ENCODE results near the gene CTDP1. TPM values are rescaled to one million over a fixed set of nuclear protein-coding genes. Genes with fewer than 3 reads are reported as not detected.
"Not testable (repeated sequence)": the region's sequence is repeated elsewhere in the genome, so short reads cannot be mapped to it uniquely, and the experiment has no call there.

CTDP1 gene
- total RNA-seq, 1 experiment from 2014 or later, result 22.5 TPM

DNA sequence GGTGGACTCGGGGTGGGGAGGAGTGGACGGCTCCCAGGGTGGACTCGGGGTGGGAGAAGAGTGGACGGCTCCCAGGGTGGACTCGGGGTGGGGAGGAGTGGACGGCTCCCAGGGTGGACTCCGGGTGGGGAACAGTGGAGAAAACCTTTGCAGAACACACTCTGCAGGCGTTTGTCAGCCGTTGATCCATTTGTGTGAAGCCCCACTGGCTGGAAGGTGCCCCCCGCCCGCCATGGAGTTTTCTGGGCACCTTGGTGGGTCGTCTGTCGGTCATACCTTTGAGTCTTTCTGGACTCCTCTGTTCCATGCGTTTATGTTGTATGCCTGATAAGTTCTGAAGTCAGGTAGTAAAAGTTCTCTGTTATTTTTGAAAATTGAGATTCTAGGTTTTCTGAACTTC, 12.5 kb downstream of the CTDP1 start:
- Histone ChIP-seq H3K36me3 (ENCODE audit: insufficient read depth, low read length, poor library complexity, severe bottlenecking) (no peaks in the 10 kb centered on the region), H3K27me3 (replicated peaks; ENCODE audit: insufficient read depth, low read depth, low read length, poor library complexity) (no peaks in the 10 kb centered on the region), H3K4me1 (ENCODE audit: insufficient read depth, low read length, poor library complexity, severe bottlenecking) (no peaks in the 10 kb centered on the region), H3K4me3 (ENCODE audit: low read depth, low read length, poor library complexity, severe bottlenecking) (no peak overlapping the region), H3K27ac (ENCODE audit: low read depth, low read length, poor library complexity, severe bottlenecking) (no peak overlapping the region), H3K9me3 (ENCODE audit: low read depth, low read length, poor library complexity, severe bottlenecking) (no peaks in the 10 kb centered on the region)
- BruUV-seq (replicated peaks), result no TSS peak
- intact Hi-C loops (cut with micrococcal nuclease; ENCODE audit: unreplicated experiment), result no loop called here
- TF ChIP-seq, protein P1, sequence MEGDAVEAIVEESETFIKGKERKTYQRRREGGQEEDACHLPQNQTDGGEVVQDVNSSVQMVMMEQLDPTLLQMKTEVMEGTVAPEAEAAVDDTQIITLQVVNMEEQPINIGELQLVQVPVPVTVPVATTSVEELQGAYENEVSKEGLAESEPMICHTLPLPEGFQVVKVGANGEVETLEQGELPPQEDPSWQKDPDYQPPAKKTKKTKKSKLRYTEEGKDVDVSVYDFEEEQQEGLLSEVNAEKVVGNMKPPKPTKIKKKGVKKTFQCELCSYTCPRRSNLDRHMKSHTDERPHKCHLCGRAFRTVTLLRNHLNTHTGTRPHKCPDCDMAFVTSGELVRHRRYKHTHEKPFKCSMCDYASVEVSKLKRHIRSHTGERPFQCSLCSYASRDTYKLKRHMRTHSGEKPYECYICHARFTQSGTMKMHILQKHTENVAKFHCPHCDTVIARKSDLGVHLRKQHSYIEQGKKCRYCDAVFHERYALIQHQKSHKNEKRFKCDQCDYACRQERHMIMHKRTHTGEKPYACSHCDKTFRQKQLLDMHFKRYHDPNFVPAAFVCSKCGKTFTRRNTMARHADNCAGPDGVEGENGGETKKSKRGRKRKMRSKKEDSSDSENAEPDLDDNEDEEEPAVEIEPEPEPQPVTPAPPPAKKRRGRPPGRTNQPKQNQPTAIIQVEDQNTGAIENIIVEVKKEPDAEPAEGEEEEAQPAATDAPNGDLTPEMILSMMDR (conservative IDR thresholded peaks at IDR 0.05; ENCODE audit: low read depth, low read length), result no peak
- TF ChIP-seq EZH2 (IDR thresholded peaks at IDR 0.05; ENCODE audit: borderline replicate concordance, low read depth, low read length, poor library complexity, severe bottlenecking), result no peak
- CTCF ChIA-PET, result no interaction called here
- no peak for DNase-seq (ENCODE audit: low spot score)
- POLR2A ChIA-PET (ENCODE audit: low non-redundant PET), result no interaction called here

DNA sequence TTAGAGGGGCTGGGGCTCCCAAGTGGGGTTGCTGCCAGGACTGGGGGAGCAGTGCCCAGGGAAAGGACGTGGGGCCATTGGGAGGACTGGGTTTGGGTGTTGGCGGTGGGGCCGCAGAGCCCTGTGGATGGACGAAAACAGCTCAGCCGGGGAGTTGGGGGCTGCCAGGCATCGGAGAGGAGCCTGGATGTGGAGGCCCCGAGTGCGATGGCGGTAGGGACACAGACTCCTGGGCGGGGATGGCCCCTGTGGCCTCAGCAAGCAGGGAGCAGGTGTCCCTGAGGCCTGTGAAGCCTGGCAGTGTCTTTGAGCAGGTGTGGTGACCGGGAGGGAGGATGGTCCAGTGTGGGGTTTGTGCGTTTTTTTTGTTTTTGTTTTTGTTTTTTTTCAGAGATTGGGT, 13.3 kb downstream of the CTDP1 start:
- H3K4me3 ChIP-seq (ENCODE audit: low read depth, low read length, poor library complexity, severe bottlenecking), result no peak overlapping the region
- no peaks in the 10 kb centered on the region for H3K27me3 ChIP-seq (replicated peaks; ENCODE audit: insufficient read depth, low read depth, low read length, poor library complexity)
- ChIA-PET CTCF (no interaction called here), POLR2A (ENCODE audit: low non-redundant PET) (no interaction called here)
- BruUV-seq (replicated peaks), result no TSS peak
- no peak overlapping the region for H3K27ac ChIP-seq (ENCODE audit: low read depth, low read length, poor library complexity, severe bottlenecking)
- intact Hi-C loops (cut with micrococcal nuclease; ENCODE audit: unreplicated experiment), result no loop called here
- H3K9me3 ChIP-seq (ENCODE audit: low read depth, low read length, poor library complexity, severe bottlenecking), result no peaks in the 10 kb centered on the region
- DNase-seq (ENCODE audit: low spot score), result no peak
- no peak for TF ChIP-seq EZH2 (IDR thresholded peaks at IDR 0.05; ENCODE audit: borderline replicate concordance, low read depth, low read length, poor library complexity, severe bottlenecking)
- TF ChIP-seq, protein P1 (conservative IDR thresholded peaks at IDR 0.05; ENCODE audit: low read depth, low read length), result no peak
- no peaks in the 10 kb centered on the region for H3K4me1 ChIP-seq (ENCODE audit: insufficient read depth, low read length, poor library complexity, severe bottlenecking)
- H3K36me3 ChIP-seq (ENCODE audit: insufficient read depth, low read length, poor library complexity, severe bottlenecking), result no peaks in the 10 kb centered on the region

DNA sequence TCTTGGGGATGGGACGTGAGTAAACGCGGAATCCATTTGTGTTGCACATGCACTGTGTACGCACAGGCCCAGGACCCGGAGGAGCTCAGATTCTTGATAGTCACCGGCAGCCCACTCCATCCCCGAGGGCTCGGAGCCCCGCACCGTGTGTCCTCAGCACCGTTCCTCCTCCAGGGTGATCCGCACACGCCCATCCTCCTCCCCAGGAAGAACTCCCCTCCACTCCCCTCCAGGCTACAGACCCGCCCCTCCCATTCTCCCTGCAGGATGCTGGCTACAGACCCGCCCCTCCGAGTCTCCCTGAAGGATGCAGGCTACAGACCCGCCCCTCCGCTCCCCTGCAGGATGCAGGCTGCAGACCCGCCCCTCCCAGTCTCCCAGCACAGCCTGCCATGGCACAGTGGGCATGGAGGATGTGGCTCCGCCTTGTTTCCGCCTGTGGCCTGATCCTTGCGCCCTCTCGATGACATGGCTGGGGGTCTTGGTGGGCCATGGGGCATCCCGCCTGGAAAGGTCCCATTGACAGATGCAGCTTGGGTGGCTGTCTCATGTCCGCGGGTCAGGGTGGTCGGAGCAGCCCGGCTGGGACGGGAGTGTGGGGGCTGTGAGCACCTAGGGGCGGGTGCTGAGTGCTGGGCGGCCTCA, 14.1 kb downstream of the CTDP1 start:
- CTCF ChIA-PET, result no interaction called here
- Histone ChIP-seq H3K4me3 (ENCODE audit: low read depth, low read length, poor library complexity, severe bottlenecking) (no peak overlapping the region), H3K36me3 (ENCODE audit: insufficient read depth, low read length, poor library complexity, severe bottlenecking) (peaks cover 3% of the 10 kb centered on the region), H3K27ac (ENCODE audit: low read depth, low read length, poor library complexity, severe bottlenecking) (no peak overlapping the region), H3K4me1 (ENCODE audit: insufficient read depth, low read length, poor library complexity, severe bottlenecking) (no peaks in the 10 kb centered on the region), H3K27me3 (replicated peaks; ENCODE audit: insufficient read depth, low read depth, low read length, poor library complexity) (no peaks in the 10 kb centered on the region), H3K9me3 (ENCODE audit: low read depth, low read length, poor library complexity, severe bottlenecking) (no peaks in the 10 kb centered on the region)
- intact Hi-C loops (cut with micrococcal nuclease; ENCODE audit: unreplicated experiment), result no loop called here
- TF ChIP-seq EZH2 (IDR thresholded peaks at IDR 0.05; ENCODE audit: borderline replicate concordance, low read depth, low read length, poor library complexity, severe bottlenecking), result no peak
- TF ChIP-seq, protein P1 (conservative IDR thresholded peaks at IDR 0.05; ENCODE audit: low read depth, low read length), result no peak
- DNase-seq (ENCODE audit: low spot score), result no peak
- POLR2A ChIA-PET (ENCODE audit: low non-redundant PET), result no interaction called here
- no TSS peak for BruUV-seq (replicated peaks)

DNA sequence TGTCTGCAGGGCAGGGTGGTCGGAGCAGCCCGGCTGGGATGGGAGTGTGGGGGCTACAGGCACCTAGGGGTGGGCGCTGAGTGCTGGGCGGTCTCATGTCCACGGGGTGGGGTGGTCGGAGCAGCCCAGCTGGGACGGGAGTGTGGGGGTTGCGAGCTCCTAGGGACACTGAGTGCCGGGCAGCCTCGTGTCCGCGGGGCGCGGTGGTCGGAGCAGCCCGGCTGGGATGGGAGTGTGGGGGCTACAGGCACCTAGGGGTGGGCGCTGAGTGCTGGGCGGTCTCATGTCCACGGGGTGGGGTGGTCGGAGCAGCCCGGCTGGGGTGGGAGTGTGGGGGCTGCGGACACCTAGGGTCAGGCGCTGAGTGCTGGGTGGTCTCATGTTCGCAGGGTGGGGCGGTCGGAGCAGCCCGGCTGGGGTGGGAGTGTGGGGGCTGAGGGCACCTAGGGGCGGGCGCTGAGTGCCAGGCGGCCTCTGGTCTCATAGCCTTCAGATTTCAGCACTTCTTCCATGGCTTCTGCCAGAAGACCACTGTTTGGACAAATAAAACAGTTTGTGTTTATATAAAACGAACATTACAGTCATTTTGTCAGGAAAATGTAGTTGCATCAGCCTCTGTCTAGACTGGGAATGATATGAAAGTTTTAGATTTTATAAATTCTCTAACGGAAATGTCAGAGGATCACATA, 14.7 kb downstream of the CTDP1 start:
- DNase-seq (ENCODE audit: low spot score); CTCF ChIA-PET; BruUV-seq (replicated peaks): not testable (repeated sequence)

More for the DNA sequence above, 14.7 kb downstream of the CTDP1 start:
- intact Hi-C loops (cut with micrococcal nuclease; ENCODE audit: unreplicated experiment); H3K4me1 ChIP-seq (ENCODE audit: insufficient read depth, low read length, poor library complexity, severe bottlenecking); H3K36me3 ChIP-seq (ENCODE audit: insufficient read depth, low read length, poor library complexity, severe bottlenecking); H3K4me3 ChIP-seq (ENCODE audit: low read depth, low read length, poor library complexity, severe bottlenecking); H3K27ac ChIP-seq (ENCODE audit: low read depth, low read length, poor library complexity, severe bottlenecking); H3K27me3 ChIP-seq (replicated peaks; ENCODE audit: insufficient read depth, low read depth, low read length, poor library complexity); POLR2A ChIA-PET (ENCODE audit: low non-redundant PET); H3K9me3 ChIP-seq (ENCODE audit: low read depth, low read length, poor library complexity, severe bottlenecking): not testable (repeated sequence)

Measured in A673 (cell line).